ENCODE results near the gene TBC1D1.

Gene TBC1D1

GRCh38 chr4:38139187-38139586, 248.3 kb downstream of the TBC1D1 start:
- H3K4me3 ChIP-seq (ENCODE audit: low read depth, low read length), result no peak overlapping the region
- no peak for DNase-seq (ENCODE audit: low read depth)
- TF ChIP-seq CTCF (IDR thresholded peaks at IDR 0.05; ENCODE audit: control insufficient read depth, extremely low read depth, insufficient read depth), result no peak

GRCh38 chr4:38140643-38141203, 249.8 kb downstream of the TBC1D1 start:
- no peak for DNase-seq (ENCODE audit: low read depth)
- no peak overlapping the region for H3K4me3 ChIP-seq (ENCODE audit: low read depth, low read length)
- no peak for TF ChIP-seq CTCF (IDR thresholded peaks at IDR 0.05; ENCODE audit: control insufficient read depth, extremely low read depth, insufficient read depth)

- H3K4me3 ChIP-seq (ENCODE audit: low read depth, low read length), result no peak overlapping the region
- TF ChIP-seq CTCF (IDR thresholded peaks at IDR 0.05; ENCODE audit: control insufficient read depth, extremely low read depth, insufficient read depth), result no peak
- DNase-seq (ENCODE audit: low read depth), result no peak
Observed at GRCh38 chr4:38141808-38142500, 251.1 kb downstream of the TBC1D1 start.

GRCh38 chr4:38144031-38144430, 253.1 kb downstream of the TBC1D1 start:
- H3K4me3 ChIP-seq (ENCODE audit: low read depth, low read length), result no peak overlapping the region
- no peak for DNase-seq (ENCODE audit: low read depth)
- TF ChIP-seq CTCF (IDR thresholded peaks at IDR 0.05; ENCODE audit: control insufficient read depth, extremely low read depth, insufficient read depth), result no peak

- no peak for DNase-seq (ENCODE audit: low read depth)
- no peak overlapping the region for H3K4me3 ChIP-seq (ENCODE audit: low read depth, low read length)
- TF ChIP-seq CTCF (IDR thresholded peaks at IDR 0.05; ENCODE audit: control insufficient read depth, extremely low read depth, insufficient read depth), result no peak
Observed at GRCh38 chr4:38145033-38145678, 254.3 kb downstream of the TBC1D1 start.

GRCh38 chr4:38145741-38146140, 254.9 kb downstream of the TBC1D1 start:
- H3K4me3 ChIP-seq (ENCODE audit: low read depth, low read length), result no peak overlapping the region
- TF ChIP-seq CTCF (IDR thresholded peaks at IDR 0.05; ENCODE audit: control insufficient read depth, extremely low read depth, insufficient read depth), result no peak
- no peak for DNase-seq (ENCODE audit: low read depth)
